NCI-H510A (cell line): ENCODE data around the gene UNC5C.

Experiments
- DNase-seq: peaks from one replicate; lab custom pipeline; 2025; lab: John Stamatoyannopoulos, UW

Gene UNC5C

DNA sequence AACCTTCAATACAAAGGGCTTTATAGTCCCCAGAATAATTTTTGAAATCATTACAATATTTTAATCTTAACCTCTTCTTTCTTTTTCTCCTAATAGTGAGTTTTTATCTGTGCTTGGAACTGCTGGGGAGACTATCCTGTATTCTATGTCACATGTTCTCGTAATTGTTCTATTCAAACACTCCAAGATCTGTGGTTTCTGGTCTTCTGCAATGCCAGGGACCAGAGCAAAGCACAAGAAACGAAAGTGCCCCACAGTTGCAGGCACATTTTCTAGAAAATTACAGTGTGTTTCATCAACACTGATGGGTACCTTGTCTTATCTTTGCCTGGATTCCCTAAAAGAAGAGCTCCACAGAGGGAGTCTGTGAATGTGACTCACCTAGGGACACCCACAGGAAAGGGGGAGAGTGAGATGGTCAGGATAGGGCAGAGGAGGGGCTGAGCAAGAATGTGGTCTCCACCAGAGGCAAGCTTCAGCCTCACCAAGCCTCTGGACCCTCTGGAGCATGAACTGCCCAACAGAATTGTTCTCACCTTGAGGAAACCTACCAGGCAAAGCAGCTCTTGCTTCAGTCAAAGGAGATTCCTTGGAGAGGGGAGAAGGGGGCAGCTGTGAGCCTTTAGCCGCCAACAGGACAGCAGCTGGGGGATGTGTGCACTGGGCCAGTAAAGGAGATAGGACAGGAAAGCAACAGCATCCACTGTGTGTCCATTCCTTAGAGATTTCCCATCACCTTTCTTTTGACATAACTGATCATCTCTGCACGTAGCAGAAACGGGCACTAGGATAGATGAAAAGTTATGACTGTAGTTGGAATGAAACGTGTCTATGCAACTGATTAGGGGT lies 25.9 kb downstream of the UNC5C start:
- DNase-seq = no peak

DNA sequence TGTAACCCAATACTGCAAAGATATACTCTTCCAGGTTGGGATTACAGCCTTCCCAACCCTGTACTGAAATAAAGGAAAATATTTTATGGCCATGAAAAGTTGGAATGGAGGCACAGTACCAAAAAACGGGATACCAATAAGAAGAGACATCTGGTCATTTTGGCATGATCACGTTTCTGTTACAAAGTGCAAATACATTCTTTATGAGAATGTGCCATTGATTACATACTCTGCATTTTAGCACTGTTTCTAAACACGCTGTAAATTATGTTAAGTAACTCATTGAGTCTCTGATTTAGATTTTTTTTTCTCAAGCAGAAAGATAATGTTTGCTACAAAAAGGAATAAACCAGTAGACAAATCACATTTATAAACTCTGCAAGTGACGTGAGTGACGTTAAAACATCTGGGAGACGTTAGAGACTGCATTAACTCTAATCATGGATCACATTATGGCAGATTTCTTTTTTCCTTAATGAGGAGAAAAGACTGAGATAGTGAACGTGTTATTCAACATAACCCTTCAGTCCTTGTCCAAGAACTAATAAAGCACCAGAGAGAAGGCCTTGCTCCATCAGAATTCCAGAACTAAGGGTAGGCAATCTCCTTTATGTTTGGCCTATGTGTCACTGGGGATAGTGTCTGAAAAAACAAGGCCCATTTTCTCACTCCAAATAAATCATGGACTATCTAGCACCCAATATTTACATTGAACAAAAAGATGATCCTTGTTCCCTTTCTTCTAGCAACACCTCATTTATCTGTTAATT lies 31.0 kb downstream of the UNC5C start:
- DNase-seq = no peak

DNA sequence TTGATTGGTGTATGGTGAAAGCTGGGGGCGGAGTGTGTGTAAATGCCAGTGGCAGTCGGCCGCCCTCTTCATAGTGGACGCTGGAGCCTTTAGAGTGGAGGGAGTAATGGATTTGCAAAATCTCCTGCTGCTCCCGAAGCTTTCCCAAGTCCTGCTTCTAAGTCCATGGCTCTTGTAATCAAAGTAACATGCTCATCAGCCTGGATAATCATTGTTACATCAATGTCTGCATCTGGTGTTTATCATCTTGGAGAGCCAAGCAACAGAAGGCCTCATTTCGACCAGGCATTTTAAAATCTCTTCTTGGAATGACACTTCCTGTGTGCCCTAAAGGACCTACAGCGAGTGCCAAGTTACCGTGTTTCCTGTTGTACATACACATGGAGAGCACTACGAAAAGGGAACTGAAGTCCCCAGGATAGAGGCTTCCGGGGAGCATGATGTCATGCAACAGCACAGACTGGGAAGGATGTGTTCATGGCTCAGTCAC lies 32.2 kb downstream of the UNC5C start:
- no peak for DNase-seq

DNA sequence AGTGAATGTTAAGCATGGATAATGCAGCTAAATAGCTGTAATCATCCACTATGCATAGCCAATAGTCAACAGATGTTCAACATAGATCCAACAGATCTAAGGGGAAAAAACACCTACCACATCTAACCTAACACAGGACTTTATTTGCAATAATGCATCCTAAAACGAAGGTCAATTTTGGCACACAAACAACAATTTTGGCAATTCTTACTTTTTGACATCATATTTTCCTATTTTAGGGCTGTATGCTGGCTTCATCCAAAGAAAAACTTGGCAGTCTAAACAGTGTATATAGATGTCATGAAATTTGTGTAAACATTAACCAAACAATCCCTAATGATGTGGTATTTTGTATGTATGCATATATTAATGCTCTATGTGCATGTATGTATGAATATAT lies 33.2 kb downstream of the UNC5C start:
- DNase-seq = no peak

DNA sequence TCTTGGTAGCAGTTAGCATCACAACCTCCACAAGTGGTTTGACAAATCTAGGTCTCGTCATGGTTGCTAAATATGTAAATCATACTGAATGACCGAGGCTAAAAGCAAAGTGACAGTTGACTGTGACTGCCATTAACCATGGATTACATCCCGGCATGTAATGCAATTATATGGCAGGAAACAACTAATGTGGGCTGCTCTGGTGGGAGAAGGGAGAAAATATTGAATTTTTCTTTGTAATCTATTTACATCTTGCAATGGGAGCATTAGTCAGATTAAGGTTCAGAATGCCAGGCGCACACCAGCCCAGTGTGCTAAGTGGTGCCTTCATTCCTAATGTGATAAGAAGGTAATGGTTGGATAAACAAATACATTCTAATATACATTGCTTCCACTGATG lies 35.8 kb downstream of the UNC5C start:
- no peak for DNase-seq

DNA sequence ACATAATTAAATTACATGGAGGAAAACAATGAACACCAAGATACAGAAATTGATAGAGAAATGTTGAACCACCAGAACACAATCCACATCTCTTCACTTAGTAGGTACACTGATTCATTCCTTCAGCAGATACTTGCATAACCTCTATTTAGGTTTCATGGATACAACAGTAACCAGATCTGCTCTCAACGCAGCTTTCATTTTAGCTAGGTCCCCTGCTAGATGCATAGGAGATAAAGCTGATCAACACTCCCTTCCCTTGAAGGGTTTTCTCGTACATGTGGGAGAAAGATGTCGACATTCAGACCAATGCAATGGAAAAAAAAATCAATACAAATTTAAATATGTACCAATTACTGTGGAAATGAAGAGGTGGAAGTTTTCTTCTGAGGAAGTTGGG lies 37.3 kb downstream of the UNC5C start:
- no peak for DNase-seq

DNA sequence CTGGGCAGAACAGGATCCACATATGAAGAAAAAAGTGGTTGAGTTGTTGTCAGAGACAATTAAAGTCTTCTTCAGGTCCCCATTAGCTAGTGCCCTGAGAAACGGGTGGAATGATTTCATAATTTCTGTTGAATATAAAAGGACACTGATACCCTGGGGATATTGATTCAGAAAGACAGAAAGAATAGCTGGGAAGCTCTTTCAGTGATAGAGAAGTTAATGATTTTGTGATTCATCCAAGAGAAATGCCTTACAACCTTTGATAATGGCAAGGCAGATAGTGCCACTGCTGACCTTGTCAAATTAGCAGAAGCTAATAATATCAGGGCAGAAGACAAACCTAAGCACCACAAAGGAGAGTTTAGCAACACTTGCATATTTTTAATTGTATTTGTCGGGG lies 37.9 kb downstream of the UNC5C start:
- no peak for DNase-seq

DNA sequence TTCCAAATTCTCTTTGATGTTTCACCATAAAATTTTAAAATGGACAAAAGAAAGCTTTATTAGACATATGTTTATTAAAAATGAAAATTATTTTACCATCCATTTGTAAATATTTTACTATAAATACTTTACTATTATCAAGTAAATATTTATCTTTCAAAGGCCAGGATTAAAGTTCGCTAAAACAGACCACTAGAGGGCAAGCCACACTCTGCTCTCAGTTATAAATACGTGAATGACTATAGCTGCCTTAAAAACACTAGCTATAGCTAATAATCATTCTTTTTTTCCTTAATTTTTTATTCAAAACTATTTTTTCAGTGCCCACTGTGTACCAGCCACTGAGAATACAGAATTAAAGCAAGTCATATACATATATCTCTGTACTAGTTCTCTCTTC lies 38.6 kb downstream of the UNC5C start:
- DNase-seq = no peak

DNA sequence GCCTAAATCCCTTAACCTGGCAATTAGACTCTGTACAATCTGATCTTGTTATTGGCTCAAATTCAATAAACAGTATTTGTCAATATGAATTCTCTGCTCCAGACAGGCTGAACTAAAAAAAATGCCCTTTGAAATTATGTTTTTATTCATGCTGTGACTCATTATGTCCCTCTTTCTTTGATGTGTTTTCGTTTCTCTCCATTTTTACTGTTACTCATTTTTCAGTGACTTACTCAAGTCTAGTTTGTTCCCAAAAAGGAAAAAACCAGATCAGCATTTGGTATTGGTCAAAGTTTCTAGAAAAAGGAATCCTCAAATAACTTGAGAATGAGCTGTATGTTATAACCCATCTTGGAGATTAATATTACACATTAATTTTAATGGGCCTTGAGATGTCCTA lies 40.4 kb downstream of the UNC5C start:
- no peak for DNase-seq

DNA sequence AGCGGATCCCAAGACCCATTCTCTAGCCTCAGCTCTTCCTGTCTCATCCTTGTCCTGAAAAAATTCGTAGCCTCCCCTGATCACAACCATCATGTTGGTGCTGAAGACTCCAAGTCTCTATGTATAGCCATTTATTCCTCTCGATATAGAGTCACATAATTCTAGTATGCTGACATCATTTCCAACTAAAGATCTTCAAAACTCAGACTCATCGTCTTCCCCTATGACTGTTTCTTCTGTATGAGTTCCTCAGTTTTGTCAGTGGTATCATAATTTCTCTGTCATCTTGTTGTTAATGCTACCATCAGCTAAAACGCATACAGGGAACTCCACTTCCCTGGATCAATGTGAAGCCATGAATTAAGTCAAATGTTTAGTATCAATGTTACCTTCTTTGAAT lies 41.2 kb downstream of the UNC5C start:
- no peak for DNase-seq

DNA sequence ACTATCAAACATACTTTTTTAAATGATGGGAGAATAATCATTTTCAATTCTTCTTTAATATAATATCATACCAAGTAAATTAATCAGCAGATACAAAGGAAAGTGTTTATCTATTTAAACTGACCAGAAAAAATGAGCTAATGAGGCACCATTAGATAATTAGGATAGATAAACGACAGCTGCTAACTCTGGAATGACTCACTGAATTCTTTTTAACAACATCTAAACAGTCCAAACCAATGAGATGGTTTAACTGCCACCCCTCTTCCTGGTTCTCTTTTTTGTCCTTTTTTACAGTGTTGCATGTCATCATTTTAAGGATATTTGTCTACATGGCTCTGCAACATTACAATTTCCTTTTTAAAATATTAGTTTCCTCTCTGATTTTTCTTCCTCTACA lies 41.6 kb downstream of the UNC5C start:
- DNase-seq = no peak

DNA sequence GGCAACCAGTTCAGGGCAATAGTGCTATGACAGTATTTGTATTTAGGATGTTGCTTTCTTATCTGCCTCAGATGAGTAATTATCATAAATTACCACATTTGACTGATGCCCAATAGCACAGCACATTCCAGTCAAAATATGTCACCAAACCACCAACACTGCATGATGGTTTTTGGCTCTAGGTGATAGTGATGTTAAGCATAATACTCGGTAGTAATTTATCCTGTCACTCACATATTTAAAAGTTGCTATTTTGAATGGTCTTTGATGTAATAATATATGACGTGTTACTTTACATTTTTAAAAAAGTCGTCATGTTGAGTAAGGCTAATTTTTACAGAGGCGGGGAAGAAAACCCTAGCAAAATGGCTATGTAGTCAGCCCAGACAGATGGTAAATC lies 42.5 kb downstream of the UNC5C start:
- DNase-seq = no peak

DNA sequence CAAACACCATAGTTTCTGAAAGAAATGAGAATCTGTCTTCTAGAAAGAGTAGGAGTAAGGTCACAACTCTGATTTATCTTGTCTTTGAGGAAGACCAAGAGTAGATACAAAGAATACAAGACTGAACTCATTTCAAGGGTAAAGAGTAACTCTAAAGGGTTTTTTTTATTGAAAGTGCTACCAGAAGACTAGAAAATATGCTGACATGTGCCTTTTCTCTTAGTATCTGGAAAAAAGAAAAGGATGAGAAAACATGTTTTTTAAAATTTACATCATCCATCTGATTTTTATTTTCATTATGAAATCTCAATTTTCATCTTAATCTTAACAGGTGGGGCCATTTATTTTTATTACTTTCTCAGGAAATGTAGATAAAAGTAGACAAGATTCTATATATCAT lies 43.0 kb downstream of the UNC5C start:
- DNase-seq = no peak

DNA sequence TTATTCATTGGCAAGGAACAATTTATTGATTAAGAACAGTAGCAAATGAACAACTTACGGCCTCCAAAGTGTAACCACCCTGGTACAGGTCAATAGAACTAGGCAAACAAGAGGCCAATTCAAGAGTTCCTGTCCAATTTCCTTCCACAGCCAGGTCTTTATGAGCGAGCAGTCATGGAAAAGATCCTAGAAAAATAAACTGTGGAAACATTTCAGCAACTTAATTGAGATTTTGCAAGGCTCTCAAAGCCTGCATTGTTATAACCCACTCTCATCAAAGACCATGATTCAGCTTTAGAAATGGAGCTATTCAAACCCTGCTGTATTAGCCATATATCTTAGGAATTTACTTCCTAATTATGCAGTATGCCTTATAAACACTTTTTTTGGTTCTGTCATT lies 43.6 kb downstream of the UNC5C start:
- DNase-seq = no peak

DNA sequence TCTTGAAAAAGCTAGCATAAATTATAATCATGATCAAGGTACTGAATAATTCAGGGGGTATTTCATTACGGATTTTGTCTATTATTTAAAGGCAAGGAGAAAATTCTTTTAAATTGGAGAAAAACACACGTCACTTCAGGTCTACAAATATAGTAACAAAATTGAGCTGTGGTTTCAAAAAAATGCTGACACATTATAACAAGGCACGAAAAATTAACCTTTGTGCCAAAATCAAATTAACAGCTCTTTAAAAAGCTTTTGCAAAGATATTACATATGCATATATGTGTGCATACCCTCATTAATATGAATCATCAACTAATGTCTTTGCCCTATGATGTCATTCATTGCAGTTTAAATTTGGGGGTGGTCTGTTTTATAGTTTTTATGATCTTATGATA lies 44.3 kb downstream of the UNC5C start:
- DNase-seq = no peak

DNA sequence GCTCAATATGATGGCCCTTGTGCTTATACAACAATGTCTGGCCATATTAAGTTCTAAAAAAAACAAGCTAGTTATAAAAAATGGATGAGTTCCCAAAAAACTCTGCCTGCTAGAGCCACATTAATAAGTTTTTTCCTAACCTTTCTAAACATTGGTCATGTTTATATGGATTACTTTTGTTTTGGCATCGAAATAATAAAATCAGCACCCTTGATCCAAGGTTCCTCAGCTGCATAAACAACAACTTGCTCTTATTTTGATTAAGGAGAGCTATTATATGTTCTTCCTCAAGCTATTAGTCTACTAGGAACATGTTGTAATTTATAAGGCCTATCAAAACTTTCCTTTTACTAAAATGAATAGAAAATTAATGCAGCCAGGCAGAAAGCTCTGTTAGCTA lies 48.4 kb downstream of the UNC5C start:
- DNase-seq = no peak

DNA sequence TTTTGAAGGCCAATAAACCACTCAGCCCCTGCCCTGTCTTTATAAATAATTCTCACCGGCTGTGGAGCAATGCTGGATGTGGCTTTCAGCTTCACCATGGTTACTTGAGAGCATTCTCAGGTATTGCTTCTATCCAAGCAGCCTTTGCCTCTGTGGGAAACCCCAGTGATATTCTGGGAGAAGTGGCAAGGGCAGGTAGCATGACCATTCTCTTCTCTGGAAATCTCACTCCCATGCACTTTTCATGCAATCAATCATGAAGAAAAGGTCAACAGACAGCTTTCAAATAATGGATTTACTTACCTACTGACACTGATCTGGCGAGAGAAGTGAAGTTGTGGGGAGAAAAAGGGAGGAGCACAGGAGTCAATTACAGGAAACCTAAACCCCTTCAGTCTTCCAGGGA lies 49.5 kb downstream of the UNC5C start:
- DNase-seq = no peak

DNA sequence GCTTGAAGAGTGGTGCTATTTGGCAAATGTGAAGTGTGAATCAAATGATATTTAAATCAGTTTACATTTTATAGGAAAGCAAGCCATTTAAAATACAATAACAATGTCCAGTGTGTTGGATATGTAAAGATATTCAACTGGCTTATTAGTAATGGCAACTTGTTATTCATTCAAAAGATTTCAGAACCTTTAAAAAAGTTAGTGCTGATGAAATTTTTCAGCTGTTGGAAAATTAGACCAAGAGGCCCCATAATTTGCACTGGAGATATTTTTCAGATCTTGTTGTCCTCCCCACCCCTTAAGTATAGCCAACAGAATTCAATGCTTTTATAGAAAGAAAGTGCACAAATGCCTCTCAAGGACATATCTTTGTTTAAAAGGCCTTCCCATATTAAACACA lies 54.6 kb downstream of the UNC5C start:
- no peak for DNase-seq

DNA sequence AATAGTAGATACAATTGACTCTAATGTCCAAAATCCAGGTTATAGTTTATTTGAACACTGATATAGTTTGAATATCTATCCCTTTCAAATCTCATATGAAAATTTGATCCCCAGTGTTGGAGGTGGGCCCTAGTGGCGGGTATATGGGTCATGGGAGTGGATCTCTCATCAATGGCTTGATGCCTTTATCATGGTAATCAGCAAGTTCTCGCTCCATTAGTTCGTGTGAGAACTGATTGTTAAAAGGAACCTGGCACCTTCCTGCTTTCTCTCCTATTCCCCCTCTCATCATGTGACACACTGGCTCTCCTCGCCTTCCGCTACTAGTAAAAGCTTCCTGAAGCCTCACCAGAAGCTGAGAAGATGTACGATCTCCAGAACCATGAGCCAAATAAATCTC lies 70.1 kb downstream of the UNC5C start:
- no peak for DNase-seq

DNA sequence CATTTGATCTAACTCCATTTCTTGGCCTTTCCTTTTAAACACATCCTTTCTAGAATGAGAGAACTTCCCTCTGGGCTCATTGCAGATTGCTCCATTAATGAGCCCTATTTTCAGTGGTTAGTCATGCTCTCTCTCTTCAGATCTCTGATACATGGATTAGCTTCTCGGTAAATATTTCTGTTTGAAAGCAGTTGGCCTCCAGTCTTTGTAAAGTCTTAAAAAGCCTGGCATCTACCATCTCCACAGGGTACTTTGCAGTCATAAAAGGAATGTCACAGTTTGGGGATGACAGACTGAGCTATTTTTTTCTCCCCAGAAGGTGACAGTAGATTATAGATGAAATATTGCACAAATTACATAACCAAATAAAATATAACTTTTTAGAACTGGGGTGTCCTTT lies 72.7 kb downstream of the UNC5C start:
- DNase-seq = no peak

DNA sequence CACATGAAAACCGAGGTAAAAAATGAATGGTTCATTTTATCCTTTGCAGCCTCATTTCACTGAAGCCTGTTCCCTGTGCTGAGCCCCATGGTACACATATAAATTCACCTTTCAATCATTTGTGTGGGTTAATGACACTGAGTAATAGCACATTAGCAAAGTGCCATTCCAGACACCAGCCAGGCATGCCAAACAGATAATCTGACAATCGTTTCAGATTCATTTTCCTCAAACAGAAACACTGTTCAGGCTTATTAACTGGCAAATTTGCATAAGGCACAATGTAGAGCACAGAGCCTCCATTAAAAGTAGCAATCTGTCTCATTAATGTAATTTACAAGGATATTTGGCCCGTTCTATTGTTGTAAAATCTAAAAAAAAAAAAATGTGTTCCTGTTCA lies 76.2 kb downstream of the UNC5C start:
- no peak for DNase-seq

DNA sequence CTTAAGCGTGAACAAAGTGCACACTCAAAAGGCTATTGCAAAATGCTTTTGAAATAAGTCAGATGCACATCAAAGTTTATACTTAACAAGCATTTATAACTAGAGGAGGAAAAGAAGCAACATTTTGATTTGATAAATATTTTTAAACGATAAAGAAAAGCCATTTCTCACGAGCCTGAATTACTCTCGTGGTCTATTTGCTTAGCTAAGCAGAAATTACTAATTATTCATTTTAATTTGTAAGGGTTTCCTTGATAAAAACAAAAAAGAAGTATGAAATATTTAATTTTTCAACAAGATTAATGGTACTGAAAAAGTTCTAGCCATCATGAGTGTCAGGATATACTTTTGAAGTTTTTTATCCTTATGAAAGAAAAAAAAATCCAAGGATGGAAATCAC lies 78.2 kb downstream of the UNC5C start:
- DNase-seq = no peak

DNA sequence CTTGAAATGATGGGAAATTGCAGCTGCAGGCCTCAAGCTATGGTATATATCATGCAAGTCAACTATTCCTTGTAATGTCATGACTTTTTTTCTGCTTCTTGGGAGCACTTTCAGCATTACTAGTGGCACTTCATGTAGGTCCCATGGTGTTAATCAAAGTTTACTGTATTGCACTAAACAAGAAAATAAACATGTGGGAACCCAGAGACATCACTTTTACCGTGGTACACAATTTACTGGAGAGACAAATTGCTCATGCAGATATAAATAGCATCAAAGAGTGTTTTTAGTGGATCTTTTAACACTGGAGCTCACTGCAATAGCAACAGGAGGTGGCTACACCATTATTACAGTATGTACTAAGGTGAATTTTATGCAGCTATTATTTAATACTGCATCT lies 79.2 kb downstream of the UNC5C start:
- DNase-seq = no peak

DNA sequence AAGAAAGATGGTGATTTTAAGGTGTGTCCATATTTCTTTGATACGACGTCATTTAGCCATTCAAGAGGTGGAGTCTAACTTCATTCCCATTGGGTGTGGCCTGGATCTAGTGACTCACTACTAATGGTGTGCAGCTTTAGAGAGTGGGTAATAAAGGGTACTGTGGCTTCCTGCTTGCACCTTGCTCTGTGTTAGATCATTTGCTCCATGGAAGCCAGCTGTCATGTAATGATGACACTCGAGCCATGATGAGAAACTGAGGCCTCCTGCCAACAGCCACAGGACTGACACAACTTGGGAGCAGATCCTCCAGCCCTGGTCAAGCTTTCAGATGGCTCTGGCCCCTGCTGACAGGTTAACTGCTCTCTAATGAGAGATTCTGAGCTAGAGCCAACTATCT lies 82.0 kb downstream of the UNC5C start:
- DNase-seq = no peak
